ENCODE measurements around the gene ZNF384.

Gene ZNF384

DNA sequence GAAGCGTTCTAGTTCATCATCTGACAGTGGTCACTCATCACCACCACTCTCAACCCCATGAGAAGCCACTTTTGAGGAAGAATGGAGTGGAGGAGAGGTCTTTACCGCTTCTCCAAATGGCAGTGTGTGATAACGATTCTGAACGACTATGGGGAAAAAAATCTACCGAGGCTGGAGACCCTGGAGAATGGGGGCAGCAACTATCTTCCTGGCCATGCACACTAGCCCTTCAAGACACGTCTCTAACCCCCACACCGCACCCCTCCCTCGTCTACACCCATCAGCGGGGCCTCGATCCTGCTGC lies 26.6 kb downstream of the ZNF384 start:
- in situ Hi-C loops (cut with MboI; ENCODE audit: low pct_unique_long_range_greater_than_20kb, low sequenced_read_pairs, unreplicated experiment) = no loop called here
- no peak for TF ChIP-seq CTCF (IDR thresholded peaks at IDR 0.05; ENCODE audit: extremely low read depth, insufficient read depth, missing control alignments)

DNA sequence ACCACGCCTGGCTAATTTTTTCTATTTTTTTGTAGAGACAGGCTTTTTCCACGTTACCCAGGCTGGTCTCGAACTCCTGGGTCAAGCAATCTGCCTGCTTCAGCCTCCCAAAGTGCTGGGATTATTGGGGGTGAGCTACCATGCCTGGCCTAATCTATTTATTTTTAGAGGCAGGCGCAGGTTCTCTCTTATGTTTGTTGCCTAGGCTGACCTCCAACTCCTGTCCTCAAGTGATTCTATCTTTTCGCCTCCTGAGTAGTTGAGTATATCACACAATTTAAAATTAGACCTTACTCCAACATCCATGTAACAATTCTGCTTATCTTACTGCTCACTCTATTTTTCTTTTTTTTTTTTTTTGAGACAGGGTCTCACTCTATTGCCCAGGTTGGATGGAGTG lies 35.2 kb downstream of the ZNF384 start:
- no peak for DNase-seq (ENCODE audit: low spot score)
- in situ Hi-C loops (cut with MboI; ENCODE audit: low pct_unique_long_range_greater_than_20kb, low sequenced_read_pairs, unreplicated experiment) = no loop called here
- TF ChIP-seq CTCF (IDR thresholded peaks at IDR 0.05; ENCODE audit: extremely low read depth, insufficient read depth, missing control alignments) = no peak

More for the DNA sequence above, 26.6 kb downstream of the ZNF384 start:
- no peak for DNase-seq (ENCODE audit: low spot score)

DNA sequence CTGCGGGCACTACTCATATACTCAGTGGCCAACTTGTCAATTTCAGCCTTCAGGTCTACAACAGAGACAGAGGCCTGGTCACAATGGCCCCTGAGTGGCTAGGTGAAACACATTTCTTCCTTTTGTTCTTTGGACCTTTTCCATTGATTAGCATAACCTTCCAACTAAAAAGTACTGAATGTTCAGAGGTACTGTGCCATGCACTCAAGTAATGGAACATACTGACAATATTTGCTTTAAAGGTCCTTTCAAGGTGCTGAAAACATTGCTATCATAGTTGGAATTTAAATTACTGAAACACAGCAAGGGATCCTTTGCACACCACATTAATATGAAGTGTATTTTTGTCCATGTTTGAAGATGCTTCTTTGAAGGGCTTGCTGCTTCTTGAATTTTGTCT lies 35.8 kb downstream of the ZNF384 start:
- no peak for TF ChIP-seq CTCF (IDR thresholded peaks at IDR 0.05; ENCODE audit: extremely low read depth, insufficient read depth, missing control alignments)
- in situ Hi-C loops (cut with MboI; ENCODE audit: low pct_unique_long_range_greater_than_20kb, low sequenced_read_pairs, unreplicated experiment) = no loop called here
- DNase-seq (ENCODE audit: low spot score) = no peak

GRCh38 chr12:6652391-6652790 lies 36.8 kb downstream of the ZNF384 start:
- in situ Hi-C loops (cut with MboI; ENCODE audit: low pct_unique_long_range_greater_than_20kb, low sequenced_read_pairs, unreplicated experiment) = no loop called here
- DNase-seq (ENCODE audit: low spot score) = no peak
- TF ChIP-seq CTCF (IDR thresholded peaks at IDR 0.05; ENCODE audit: extremely low read depth, insufficient read depth, missing control alignments) = no peak

- DNase-seq (ENCODE audit: low spot score) = no peak
- in situ Hi-C loops (cut with MboI; ENCODE audit: low pct_unique_long_range_greater_than_20kb, low sequenced_read_pairs, unreplicated experiment) = no loop called here
- no peak for TF ChIP-seq CTCF (IDR thresholded peaks at IDR 0.05; ENCODE audit: extremely low read depth, insufficient read depth, missing control alignments)
Observed at GRCh38 chr12:6650832-6651231, 38.3 kb downstream of the ZNF384 start.

DNA sequence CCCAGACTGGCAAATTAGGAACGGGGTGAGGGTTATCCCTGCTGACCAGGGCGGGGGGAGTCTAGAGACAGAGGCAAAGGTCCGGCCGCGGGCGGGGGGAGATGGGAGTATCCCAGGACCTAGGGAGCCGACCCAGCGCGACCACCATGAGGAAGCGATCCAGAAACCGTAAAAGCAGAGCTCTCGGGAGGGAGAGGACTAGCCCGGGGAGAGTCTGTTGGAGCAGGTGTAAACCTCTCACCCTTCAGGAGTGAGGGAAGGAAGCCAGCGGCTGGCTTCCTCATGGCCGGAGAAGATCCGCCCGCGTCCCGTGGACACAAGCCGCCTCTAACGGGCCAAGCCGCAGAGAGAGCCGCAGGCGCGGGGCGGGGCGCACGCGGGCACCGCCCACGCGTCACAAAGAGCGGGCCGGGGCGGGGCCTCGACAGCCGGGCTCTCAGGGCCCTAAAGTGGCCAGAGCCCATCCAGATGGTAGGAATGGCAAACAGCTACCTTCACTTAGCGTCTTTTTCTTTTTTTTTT lies 42.0 kb downstream of the ZNF384 start, which contains the start of gene ACRBP:
TSS of gene ACRBP (minus strand) at position 350 of the 522 bp plus-strand sequence. CDS start at position 284, 66 bp downstream.
- in situ Hi-C loops (cut with MboI; ENCODE audit: low pct_unique_long_range_greater_than_20kb, low sequenced_read_pairs, unreplicated experiment) = no loop called here
- peak; percentile 70 for DNase-seq (ENCODE audit: low spot score)
- no peak for TF ChIP-seq CTCF (IDR thresholded peaks at IDR 0.05; ENCODE audit: extremely low read depth, insufficient read depth, missing control alignments)
